22Rv1 (cell line): ENCODE results near the gene ITPR2.

ENCODE experiments used
- CTCF ChIP-seq: fragments of 450-650 bp; IDR thresholded peaks from 2 replicates; pipeline ENCODE4 v1.5.1; 2017; ENCODE audit warnings: mild to moderate bottlenecking
- ZFX ChIP-seq: fragments of 450-650 bp; IDR thresholded peaks from 2 replicates; pipeline ENCODE4 v1.6.1; 2017; ENCODE audit warnings: antibody characterized with exemption, borderline replicate concordance

GRCh38 chr12:26524862-26525465, 308.0 kb downstream of the ITPR2 start:
- TF ChIP-seq CTCF (peak; percentile 75), ZFX (no peak)
